ENCODE data around the gene C1orf53. TPM values are rescaled to one million over a fixed set of nuclear protein-coding genes. Genes with fewer than 3 reads are reported as not detected.
"Not testable (repeated sequence)": the region's sequence is repeated elsewhere in the genome, so short reads cannot be mapped to it uniquely, and the experiment has no call there.

Gene C1orf53
- total RNA-seq, 1 donor, result 6.5 TPM

DNA sequence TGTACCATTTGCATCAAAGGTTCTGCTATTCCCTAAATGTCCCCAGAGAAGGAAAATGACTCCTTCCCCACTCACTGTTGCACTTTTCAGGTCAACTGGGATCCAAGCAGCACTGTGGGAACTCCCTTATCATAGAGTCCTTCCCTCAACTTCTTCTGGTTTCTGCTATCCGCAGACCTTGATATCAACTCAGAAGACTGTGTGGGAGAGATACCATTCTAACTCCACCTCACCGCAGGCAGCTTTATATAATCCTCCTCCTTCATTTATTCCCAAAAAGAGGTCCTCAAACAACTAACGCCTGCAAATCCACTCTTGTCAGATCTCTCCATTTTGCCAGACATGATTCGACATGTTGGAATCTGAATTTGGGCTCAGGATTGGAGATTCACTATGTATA is 42.1 kb downstream of the C1orf53 start:
- Histone ChIP-seq H3K9me3 (ENCODE audit: low read depth, low read length) (no peaks in the 10 kb centered on the region), H3K79me2 (ENCODE audit: insufficient read depth, low read length) (no peaks in the 10 kb centered on the region), H3K4me1 (ENCODE audit: insufficient read depth, low read length) (no peaks in the 10 kb centered on the region), H2AFZ (ENCODE audit: low read length) (no peak overlapping the region), H3K36me3 (ENCODE audit: insufficient read depth, low read length) (no peaks in the 10 kb centered on the region), H3K27ac (ENCODE audit: low read depth, low read length) (no peak overlapping the region), H3K27me3 (ENCODE audit: insufficient read depth, low read length) (no peaks in the 10 kb centered on the region), H3K4me3 (ENCODE audit: insufficient read depth, low read length) (no peak overlapping the region), H3K4me2 (ENCODE audit: insufficient read depth, low read length) (no peak overlapping the region), H4K20me1 (ENCODE audit: insufficient read depth, low read length) (no peaks in the 10 kb centered on the region)
- TF ChIP-seq, protein P1, sequence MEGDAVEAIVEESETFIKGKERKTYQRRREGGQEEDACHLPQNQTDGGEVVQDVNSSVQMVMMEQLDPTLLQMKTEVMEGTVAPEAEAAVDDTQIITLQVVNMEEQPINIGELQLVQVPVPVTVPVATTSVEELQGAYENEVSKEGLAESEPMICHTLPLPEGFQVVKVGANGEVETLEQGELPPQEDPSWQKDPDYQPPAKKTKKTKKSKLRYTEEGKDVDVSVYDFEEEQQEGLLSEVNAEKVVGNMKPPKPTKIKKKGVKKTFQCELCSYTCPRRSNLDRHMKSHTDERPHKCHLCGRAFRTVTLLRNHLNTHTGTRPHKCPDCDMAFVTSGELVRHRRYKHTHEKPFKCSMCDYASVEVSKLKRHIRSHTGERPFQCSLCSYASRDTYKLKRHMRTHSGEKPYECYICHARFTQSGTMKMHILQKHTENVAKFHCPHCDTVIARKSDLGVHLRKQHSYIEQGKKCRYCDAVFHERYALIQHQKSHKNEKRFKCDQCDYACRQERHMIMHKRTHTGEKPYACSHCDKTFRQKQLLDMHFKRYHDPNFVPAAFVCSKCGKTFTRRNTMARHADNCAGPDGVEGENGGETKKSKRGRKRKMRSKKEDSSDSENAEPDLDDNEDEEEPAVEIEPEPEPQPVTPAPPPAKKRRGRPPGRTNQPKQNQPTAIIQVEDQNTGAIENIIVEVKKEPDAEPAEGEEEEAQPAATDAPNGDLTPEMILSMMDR (IDR thresholded peaks at IDR 0.05; ENCODE audit: extremely low read depth, low read depth, low read length), result no peak
- DNase-seq (ENCODE audit: insufficient read length, low spot score, missing footprints), result no peak

DNA sequence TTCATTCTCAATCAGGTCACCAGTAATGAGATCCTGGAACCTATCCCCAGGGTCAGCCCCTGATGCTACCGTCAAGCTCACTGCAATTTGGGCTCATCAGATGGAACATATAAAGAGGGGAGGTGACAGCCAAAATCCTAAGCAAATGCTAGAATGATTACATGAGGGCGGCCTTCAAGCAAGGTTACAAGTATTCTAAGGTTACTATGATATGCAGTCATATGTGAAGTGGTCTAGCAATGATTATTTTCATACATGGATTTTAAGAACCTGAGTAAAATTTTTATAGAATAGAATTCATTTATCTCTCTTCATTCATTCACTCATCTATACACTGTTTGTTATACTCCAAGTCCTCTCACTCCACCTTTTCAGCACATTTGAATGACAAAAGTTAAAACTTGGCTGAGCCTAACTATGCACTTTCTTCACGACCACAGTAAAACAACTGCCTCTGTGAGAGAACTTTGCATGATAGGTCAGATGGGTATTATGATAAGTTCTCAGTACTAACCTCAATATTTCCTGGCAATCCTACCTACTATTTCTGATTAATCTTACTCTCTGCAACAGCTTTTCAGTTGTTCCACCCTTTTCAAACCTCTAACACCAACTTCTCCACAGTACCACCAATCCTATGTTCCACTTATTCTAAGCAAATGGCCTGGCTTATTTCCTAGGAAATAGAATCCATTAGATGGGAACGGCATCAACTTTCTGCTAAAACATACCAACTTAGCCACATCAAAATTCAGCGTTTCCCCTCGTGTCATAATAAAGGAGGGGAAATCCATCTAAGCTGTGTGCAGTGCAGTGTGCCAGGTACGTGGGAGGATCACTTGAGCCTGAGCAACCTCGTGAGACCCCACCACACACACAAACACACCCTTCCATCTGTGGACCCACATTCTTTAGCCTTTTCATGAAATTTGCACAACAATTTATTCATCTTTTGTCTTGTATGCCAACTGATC is 46.8 kb downstream of the C1orf53 start:
- Histone ChIP-seq H3K4me3 (ENCODE audit: insufficient read depth, low read length) (no peak overlapping the region), H4K20me1 (ENCODE audit: insufficient read depth, low read length) (no peaks in the 10 kb centered on the region), H2AFZ (ENCODE audit: low read length) (peak overlapping the region; percentile 10), H3K4me1 (ENCODE audit: insufficient read depth, low read length) (no peaks in the 10 kb centered on the region), H3K79me2 (ENCODE audit: insufficient read depth, low read length) (no peaks in the 10 kb centered on the region), H3K4me2 (ENCODE audit: insufficient read depth, low read length) (no peak overlapping the region), H3K9me3 (ENCODE audit: low read depth, low read length) (no peaks in the 10 kb centered on the region), H3K27me3 (ENCODE audit: insufficient read depth, low read length) (no peaks in the 10 kb centered on the region), H3K36me3 (ENCODE audit: insufficient read depth, low read length) (no peaks in the 10 kb centered on the region), H3K27ac (ENCODE audit: low read depth, low read length) (no peak overlapping the region)
- DNase-seq (ENCODE audit: insufficient read length, low spot score, missing footprints), result no peak
- TF ChIP-seq, protein P1 (IDR thresholded peaks at IDR 0.05; ENCODE audit: extremely low read depth, low read depth, low read length), result no peak

DNA sequence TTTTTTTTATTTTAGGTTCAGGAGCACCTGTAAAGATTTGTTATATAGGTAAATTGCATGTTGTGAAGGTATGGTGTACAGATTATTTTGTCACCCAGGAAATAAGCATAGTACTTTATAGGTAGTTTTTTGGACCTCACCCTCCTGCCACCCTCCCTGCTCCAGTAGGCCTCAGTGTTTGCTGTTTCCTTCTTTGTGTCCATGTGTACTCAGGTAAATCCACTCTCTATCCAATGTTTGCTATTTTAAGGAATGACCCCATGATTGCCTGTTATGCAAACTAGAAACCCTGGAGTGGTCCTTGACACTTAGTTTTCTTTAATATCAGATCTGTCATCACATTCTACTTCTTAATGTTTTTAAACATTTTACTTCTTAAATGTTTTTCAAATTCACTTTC is 48.7 kb downstream of the C1orf53 start:
- TF ChIP-seq, protein P1 (IDR thresholded peaks at IDR 0.05; ENCODE audit: extremely low read depth, low read depth, low read length), result no peak
- no peaks in the 10 kb centered on the region for H3K36me3 ChIP-seq (ENCODE audit: insufficient read depth, low read length)
- no peaks in the 10 kb centered on the region for H3K9me3 ChIP-seq (ENCODE audit: low read depth, low read length)
- H3K27ac ChIP-seq (ENCODE audit: low read depth, low read length), result no peak overlapping the region
- no peak overlapping the region for H3K4me2 ChIP-seq (ENCODE audit: insufficient read depth, low read length)
- no peaks in the 10 kb centered on the region for H3K79me2 ChIP-seq (ENCODE audit: insufficient read depth, low read length)
- H3K27me3 ChIP-seq (ENCODE audit: insufficient read depth, low read length), result no peaks in the 10 kb centered on the region
- no peaks in the 10 kb centered on the region for H4K20me1 ChIP-seq (ENCODE audit: insufficient read depth, low read length)
- H2AFZ ChIP-seq (ENCODE audit: low read length), result no peak overlapping the region
- peaks cover 5% of the 10 kb centered on the region for H3K4me1 ChIP-seq (ENCODE audit: insufficient read depth, low read length)
- H3K4me3 ChIP-seq (ENCODE audit: insufficient read depth, low read length), result no peak overlapping the region
- DNase-seq (ENCODE audit: insufficient read length, low spot score, missing footprints), result no peak

DNA sequence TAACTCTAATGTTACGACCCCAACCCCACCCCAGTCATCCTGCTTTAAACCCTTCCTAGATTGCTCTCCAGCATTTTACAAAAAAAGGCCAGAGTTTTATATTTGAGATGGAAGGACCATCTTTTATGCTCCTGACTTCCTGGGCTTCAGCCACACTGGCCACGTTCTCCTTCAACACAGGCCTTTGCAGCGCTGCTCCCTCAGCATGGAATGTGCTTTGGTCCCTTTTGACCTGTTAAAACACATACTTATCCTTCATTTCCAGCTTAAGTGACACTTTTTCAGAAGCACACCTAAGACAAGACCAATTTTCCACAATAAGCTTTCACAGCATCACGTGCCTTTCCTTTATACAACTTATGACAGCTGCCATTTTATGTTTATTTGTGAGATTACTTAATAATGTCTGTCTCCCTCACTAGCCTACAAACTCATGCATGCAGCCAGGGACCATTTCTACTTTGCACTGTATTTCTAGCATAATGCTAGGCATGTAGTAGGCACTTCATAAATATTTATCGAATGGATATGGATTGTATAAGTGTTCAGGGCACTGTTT is 49.3 kb downstream of the C1orf53 start:
- Histone ChIP-seq H3K27me3 (ENCODE audit: insufficient read depth, low read length) (no peaks in the 10 kb centered on the region), H2AFZ (ENCODE audit: low read length) (no peak overlapping the region), H3K4me2 (ENCODE audit: insufficient read depth, low read length) (no peak overlapping the region), H4K20me1 (ENCODE audit: insufficient read depth, low read length) (no peaks in the 10 kb centered on the region), H3K4me3 (ENCODE audit: insufficient read depth, low read length) (no peak overlapping the region), H3K36me3 (ENCODE audit: insufficient read depth, low read length) (no peaks in the 10 kb centered on the region), H3K79me2 (ENCODE audit: insufficient read depth, low read length) (no peaks in the 10 kb centered on the region), H3K27ac (ENCODE audit: low read depth, low read length) (no peak overlapping the region), H3K9me3 (ENCODE audit: low read depth, low read length) (no peaks in the 10 kb centered on the region), H3K4me1 (ENCODE audit: insufficient read depth, low read length) (peaks cover 5% of the 10 kb centered on the region)
- TF ChIP-seq, protein P1 (IDR thresholded peaks at IDR 0.05; ENCODE audit: extremely low read depth, low read depth, low read length), result no peak
- DNase-seq (ENCODE audit: insufficient read length, low spot score, missing footprints), result no peak

DNA sequence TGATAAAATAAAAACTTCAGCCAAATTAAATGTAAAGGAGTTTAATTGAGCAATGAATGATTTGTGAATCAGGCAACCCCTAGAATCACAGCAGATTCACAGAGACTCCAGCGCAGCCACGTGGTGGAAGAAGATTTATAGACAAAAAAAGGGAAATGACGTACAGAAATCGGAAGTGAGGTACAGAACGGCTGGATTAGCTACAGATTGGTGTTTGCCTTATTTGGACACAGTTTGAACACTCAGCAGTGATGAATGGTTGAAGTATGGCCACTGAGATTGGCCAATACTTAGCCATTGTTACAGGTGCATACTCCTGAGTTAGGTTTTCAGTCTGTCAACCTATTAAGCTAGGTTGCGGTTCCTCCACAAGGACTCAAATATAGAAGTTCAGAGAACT is 51.0 kb downstream of the C1orf53 start:
- H2AFZ ChIP-seq (ENCODE audit: low read length); H3K27me3 ChIP-seq (ENCODE audit: insufficient read depth, low read length); H3K79me2 ChIP-seq (ENCODE audit: insufficient read depth, low read length); H3K27ac ChIP-seq (ENCODE audit: low read depth, low read length); H3K9me3 ChIP-seq (ENCODE audit: low read depth, low read length); H3K4me2 ChIP-seq (ENCODE audit: insufficient read depth, low read length); H3K4me3 ChIP-seq (ENCODE audit: insufficient read depth, low read length); H4K20me1 ChIP-seq (ENCODE audit: insufficient read depth, low read length); H3K4me1 ChIP-seq (ENCODE audit: insufficient read depth, low read length); H3K36me3 ChIP-seq (ENCODE audit: insufficient read depth, low read length); DNase-seq (ENCODE audit: insufficient read length, low spot score, missing footprints): not testable (repeated sequence)

Data from osteoblast (primary cell).